Neuron (in vitro differentiated cells): ENCODE results near the gene CDH3.

Experiments
- H2AFZ ChIP-seq: one replicate; pipeline ENCODE4 v1.6.1; 2013; ENCODE audit warnings: low read depth, mild to moderate bottlenecking, inconsistent platforms, low read length, moderate library complexity
- H3K27me3 ChIP-seq: one replicate; pipeline ENCODE4 v1.6.1; 2013; ENCODE audit warnings: low read length; ENCODE audit not compliant: insufficient read depth
- H3K36me3 ChIP-seq: one replicate; pipeline ENCODE4 v1.6.1; 2013; ENCODE audit warnings: low read length; ENCODE audit not compliant: insufficient read depth
- H3K4me1 ChIP-seq: one replicate; pipeline ENCODE4 v1.6.1; 2013; ENCODE audit warnings: low read length; ENCODE audit not compliant: insufficient read depth
- H3K4me3 ChIP-seq: 2 replicates; pipeline ENCODE4 v1.5.1; 2013; ENCODE audit warnings: mild to moderate bottlenecking, low read length, moderate library complexity
- H3K9me3 ChIP-seq: one replicate; pipeline ENCODE4 v1.6.1; 2013; ENCODE audit warnings: low read length

The CDH3 gene

DNA sequence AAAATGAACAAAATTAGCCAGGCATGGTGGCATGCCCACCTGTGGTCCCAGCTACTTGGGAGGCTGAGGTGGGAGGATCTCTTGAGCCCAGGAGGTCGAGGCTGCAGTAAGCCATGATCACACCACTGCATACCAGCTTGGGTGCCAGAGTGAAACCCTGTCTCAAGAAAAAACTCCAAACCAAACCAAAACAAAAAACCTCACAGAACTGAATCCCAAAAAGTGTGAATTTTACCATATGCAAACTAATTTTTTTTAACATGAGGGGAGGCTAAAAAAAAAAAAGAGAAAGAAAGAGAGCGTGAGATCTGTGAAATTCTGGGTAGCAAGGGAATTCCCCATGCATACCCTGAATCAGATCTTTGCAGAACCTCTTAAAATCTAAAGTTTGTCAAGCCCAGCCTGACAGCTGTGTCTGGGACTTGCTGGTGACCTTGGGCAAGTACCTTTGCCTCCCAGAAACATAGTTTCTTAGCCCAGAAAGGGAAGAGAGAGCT is 74.9 kb downstream of the CDH3 start:
- no peaks in the 10 kb centered on the region for H3K9me3 ChIP-seq
- H2AFZ ChIP-seq, result no peak overlapping the region
- H3K4me3 ChIP-seq, result no peak overlapping the region
- H3K27me3 ChIP-seq, result no peaks in the 10 kb centered on the region
- no peaks in the 10 kb centered on the region for H3K36me3 ChIP-seq
- H3K4me1 ChIP-seq, result no peaks in the 10 kb centered on the region

DNA sequence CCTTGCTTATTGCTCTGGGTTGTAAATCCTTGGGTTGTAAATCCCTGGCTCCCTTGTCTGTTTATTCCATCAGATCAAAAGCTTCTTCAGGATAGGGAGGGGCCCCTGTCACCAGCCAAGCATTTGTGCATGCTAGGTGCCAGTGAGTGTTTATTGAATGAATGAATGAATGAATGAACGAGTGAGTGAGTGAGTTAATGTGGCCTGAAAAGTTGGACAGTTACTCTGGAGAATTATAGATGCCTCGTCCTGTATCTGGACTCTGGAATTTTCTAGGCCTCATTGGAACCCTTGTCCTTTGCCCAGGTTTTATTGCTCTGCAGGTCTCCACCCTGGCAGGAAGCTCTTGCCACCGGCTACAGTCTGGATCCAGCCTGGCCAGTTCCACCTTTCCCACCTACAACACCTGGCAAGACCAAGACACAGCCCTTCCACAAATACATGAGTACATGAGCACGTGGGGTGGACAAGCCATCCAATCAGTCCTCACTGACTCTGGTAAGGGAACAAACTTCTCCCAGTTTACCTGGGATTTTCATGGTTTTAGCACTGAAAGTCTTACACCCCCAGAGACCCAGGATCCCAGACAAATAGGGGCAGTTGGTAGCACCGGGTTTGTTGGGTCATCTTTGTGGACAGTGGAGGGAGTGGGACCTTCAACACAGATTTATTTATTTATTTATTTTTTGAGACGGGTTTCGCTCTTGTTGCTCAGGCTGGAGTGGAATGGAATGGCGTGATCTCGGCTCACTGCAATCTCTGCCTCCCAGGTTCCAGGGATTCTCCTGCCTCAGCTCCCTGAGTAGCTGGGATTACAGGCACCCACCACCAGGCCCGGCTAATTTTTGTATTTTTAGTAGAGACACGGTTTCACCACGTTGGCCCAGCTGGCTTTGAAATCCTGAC is 77.3 kb downstream of the CDH3 start:
- no peaks in the 10 kb centered on the region for H3K9me3 ChIP-seq
- no peaks in the 10 kb centered on the region for H3K27me3 ChIP-seq
- no peaks in the 10 kb centered on the region for H3K4me1 ChIP-seq

DNA sequence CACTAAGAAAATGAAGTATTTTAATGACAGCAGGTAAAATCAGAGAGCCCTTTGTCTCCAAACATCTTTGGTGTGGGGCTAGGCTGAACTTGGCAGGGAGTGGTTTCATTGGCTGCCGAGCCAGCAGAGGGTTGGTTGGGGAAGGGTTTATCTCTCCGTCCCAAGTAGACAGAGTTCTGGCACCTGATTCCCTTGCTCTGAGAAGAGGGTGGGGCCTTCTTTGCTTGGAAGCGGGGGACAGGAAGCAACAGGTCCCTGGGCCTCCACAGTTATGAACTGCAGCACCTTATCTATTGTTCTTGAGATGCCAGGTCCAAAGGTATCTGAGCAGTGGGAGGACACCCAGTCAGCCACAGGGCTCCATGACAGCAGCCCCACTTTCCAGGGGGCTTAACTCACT is 79.7 kb downstream of the CDH3 start:
- H3K27me3 ChIP-seq, result no peaks in the 10 kb centered on the region
- no peaks in the 10 kb centered on the region for H3K4me1 ChIP-seq
- no peak overlapping the region for H2AFZ ChIP-seq
- H3K9me3 ChIP-seq, result no peaks in the 10 kb centered on the region
- no peak overlapping the region for H3K4me3 ChIP-seq
- H3K36me3 ChIP-seq, result no peaks in the 10 kb centered on the region

More for the DNA sequence above, 77.3 kb downstream of the CDH3 start:
- Histone ChIP-seq H2AFZ (no peak overlapping the region), H3K4me3 (no peak overlapping the region), H3K36me3 (no peaks in the 10 kb centered on the region)

- Histone ChIP-seq H3K27me3 (peaks cover 5% of the 10 kb centered on the region), H3K9me3 (no peaks in the 10 kb centered on the region), H2AFZ (no peak overlapping the region), H3K36me3 (no peaks in the 10 kb centered on the region), H3K4me3 (no peak overlapping the region), H3K4me1 (no peaks in the 10 kb centered on the region)
These were observed 83.4 kb downstream of the CDH3 start for GRCh38 chr16:68728523-68728922.

DNA sequence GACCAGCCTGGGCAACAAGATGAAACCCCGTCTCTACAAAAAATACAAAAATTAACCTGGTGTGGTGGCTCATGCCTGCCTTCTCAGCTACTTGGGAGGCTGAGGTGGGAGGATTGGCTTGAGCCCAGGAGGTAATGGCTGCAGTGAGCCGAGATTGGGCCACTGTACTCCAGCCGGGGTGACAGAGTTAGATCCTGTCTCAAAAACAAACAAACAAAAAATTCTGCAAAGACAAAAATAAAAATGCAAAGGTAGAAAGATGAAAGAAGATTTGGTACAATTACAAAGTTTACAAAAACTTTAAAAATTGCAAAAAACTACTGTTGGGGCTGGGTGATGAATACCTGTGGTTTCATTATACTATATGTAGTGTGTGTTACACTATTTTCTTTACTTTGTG is 86.5 kb downstream of the CDH3 start:
- H3K27me3 ChIP-seq, result peaks cover 17% of the 10 kb centered on the region
- H3K9me3 ChIP-seq, result no peaks in the 10 kb centered on the region
- no peak overlapping the region for H2AFZ ChIP-seq
- H3K4me3 ChIP-seq, result no peak overlapping the region
- no peaks in the 10 kb centered on the region for H3K36me3 ChIP-seq
- no peaks in the 10 kb centered on the region for H3K4me1 ChIP-seq

DNA sequence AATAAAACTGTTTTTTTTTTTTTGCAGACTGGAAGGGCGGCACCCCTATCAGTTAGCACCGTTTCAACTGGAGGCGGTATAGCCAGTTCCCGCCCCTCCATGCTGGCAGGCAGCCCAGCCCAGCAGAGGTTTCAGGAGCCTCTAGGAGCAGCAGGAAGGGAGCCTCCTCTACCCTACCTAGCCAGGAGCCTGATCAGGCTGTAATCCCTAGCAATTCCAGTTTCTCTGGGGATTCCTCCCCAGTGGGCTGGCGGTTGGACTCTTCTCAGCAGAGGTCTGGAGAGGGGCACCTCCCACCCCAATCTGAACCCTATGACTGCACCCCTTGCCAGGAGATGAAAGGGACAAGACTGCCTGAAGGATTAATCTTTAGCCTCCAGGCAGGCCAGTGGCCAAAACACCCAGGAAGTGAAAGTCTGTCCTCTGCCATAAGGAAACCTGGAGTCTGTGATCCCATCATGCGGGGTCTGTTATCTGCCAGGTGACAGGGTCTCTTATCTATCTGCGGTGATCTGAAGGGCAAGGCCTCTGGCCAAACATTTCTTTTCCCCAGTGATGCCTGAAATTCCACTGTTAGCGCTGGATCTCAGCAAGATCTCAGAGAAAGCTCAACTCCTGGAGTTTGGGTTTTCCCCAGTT is 87.1 kb downstream of the CDH3 start:
- Histone ChIP-seq H3K4me3 (no peak overlapping the region), H3K27me3 (peaks cover 22% of the 10 kb centered on the region), H3K9me3 (no peaks in the 10 kb centered on the region), H2AFZ (no peak overlapping the region), H3K4me1 (no peaks in the 10 kb centered on the region), H3K36me3 (no peaks in the 10 kb centered on the region)

DNA sequence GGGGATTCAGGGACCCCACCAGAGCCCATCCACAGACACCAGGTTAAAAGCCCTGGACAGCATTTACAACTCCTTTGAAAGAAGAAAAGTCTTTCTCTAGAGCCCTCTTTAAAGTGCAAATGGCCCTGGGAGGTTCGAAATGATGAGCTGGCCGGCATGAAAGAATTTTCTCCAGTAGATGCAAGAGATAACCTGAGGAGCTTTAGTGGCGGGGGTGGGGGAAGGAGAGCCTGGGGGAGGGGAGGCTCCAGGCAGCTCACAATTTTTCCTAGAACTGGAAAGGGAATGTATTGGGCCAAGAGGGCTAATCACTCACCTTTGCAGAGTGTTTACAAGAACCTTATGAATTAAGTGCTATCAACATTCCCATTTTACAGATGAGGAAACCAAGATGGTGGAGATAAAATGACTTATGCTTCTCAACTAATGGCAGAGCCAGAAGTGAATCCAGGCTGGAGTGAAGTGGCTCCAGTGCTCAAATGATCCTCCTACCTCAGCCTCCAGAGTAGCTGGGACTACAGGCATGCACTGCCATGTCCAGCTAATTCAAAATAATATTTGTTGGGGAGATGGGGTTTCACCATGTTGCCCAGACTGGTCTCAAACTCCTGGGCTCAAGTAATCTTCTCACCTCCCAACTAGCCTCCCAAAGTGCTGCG is 87.8 kb downstream of the CDH3 start:
- no peaks in the 10 kb centered on the region for H3K36me3 ChIP-seq
- H3K4me3 ChIP-seq, result no peak overlapping the region
- H3K4me1 ChIP-seq, result no peaks in the 10 kb centered on the region
- no peak overlapping the region for H2AFZ ChIP-seq
- H3K27me3 ChIP-seq, result peaks cover 28% of the 10 kb centered on the region
- H3K9me3 ChIP-seq, result no peaks in the 10 kb centered on the region

DNA sequence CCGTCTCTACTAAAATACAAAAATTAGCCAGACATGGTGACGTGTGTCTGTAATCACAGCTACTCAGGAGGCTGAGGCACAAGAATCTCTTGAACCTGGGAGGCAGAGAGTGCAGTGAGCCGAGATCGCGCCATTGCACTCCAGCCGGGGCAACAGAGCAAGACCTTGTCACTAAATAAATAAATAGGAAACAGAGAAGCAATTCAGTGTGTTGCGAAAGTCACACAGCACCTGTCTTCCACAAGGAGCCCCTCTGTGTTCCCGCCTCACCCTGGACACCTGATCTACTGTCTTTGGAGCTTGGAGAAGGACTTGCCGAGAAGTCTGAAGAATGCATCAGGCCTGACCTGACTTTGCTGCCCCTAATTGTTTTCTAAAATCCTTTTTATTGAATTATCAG is 88.5 kb downstream of the CDH3 start:
- Histone ChIP-seq H3K4me1 (no peaks in the 10 kb centered on the region), H3K4me3 (no peak overlapping the region), H3K9me3 (no peaks in the 10 kb centered on the region), H2AFZ (no peak overlapping the region), H3K27me3 (peaks cover 35% of the 10 kb centered on the region), H3K36me3 (no peaks in the 10 kb centered on the region)

DNA sequence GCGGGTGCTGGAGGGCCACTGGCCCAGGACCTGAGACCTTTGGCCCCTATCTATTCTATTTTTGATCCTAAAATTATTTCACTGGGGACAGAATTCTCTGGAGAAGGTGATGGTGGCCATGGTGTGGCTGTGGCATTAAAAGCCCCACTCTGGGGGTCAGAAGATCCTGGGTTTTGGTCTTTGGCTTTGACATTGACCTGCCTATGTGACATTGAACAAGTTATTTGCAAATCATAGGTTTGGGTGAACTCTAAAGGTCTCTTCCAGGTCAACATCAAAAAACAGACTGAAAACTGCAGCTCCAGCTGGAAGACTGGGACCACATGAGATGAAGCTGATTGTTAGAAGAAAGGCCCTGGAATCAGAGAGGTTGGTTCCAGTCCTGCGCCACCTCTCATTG is 89.7 kb downstream of the CDH3 start:
- peaks cover 40% of the 10 kb centered on the region for H3K27me3 ChIP-seq
- no peak overlapping the region for H3K4me3 ChIP-seq
- H3K4me1 ChIP-seq, result no peaks in the 10 kb centered on the region
- H2AFZ ChIP-seq, result no peak overlapping the region
- H3K9me3 ChIP-seq, result no peaks in the 10 kb centered on the region
- no peaks in the 10 kb centered on the region for H3K36me3 ChIP-seq

- H3K4me1 ChIP-seq, result no peaks in the 10 kb centered on the region
- H3K9me3 ChIP-seq, result no peaks in the 10 kb centered on the region
- no peaks in the 10 kb centered on the region for H3K36me3 ChIP-seq
- peaks cover 45% of the 10 kb centered on the region for H3K27me3 ChIP-seq
- no peak overlapping the region for H2AFZ ChIP-seq
- H3K4me3 ChIP-seq, result no peak overlapping the region
These were observed 91.5 kb downstream of the CDH3 start for GRCh38 chr16:68736561-68736960.

DNA sequence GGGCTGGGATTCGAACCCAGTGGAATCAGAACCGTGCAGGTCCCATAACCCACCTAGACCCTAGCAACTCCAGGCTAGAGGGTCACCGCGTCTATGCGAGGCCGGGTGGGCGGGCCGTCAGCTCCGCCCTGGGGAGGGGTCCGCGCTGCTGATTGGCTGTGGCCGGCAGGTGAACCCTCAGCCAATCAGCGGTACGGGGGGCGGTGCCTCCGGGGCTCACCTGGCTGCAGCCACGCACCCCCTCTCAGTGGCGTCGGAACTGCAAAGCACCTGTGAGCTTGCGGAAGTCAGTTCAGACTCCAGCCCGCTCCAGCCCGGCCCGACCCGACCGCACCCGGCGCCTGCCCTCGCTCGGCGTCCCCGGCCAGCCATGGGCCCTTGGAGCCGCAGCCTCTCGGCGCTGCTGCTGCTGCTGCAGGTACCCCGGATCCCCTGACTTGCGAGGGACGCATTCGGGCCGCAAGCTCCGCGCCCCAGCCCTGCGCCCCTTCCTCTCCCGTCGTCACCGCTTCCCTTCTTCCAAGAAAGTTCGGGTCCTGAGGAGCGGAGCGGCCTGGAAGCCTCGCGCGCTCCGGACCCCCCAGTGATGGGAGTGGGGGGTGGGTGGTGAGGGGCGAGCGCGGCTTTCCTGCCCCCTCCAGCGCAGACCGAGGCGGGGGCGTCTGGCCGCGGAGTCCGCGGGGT is 92.1 kb downstream of the CDH3 start, which contains the start of gene CDH1:
Gene CDH1 (plus strand): TSS at position 247 of the 684 bp plus-strand sequence. CDS start 124 bp downstream, at position 371.
- no peak within 1 kb of the TSS for H3K4me3 ChIP-seq
- H2AFZ ChIP-seq, result peak within 1 kb of the TSS; percentile 69
- H3K9me3 ChIP-seq, result no peaks in the 10 kb centered on the region
- H3K27me3 ChIP-seq, result peaks cover 44% of the 10 kb centered on the region
- H3K4me1 ChIP-seq, result no peaks in the 10 kb centered on the region
- no peaks in the 10 kb centered on the region for H3K36me3 ChIP-seq

- peak overlapping the region; percentile 69 for H2AFZ ChIP-seq
- H3K4me3 ChIP-seq, result no peak overlapping the region
- H3K27me3 ChIP-seq, result peaks cover 40% of the 10 kb centered on the region
- H3K4me1 ChIP-seq, result no peaks in the 10 kb centered on the region
- no peaks in the 10 kb centered on the region for H3K9me3 ChIP-seq
- H3K36me3 ChIP-seq, result no peaks in the 10 kb centered on the region
These were observed 92.9 kb downstream of the CDH3 start for GRCh38 chr16:68737730-68738629.
